HG02973 (cell line): Measurements from ENCODE around the gene ATP6V1A.
A peak's percentile ranks its signal among the peaks of the same experiment; 100 is the strongest.
"Not testable (repeated sequence)": the region's sequence is repeated elsewhere in the genome, so short reads cannot be mapped to it uniquely, and the experiment has no call there.

Experiments
- ATAC-seq: cut with Tn5 transposase; IDR thresholded peaks from one replicate; pipeline ENCODE4 v1.9.1; 2021; ENCODE audit warnings: moderate library complexity; ENCODE audit not compliant: unreplicated experiment

The ATP6V1A gene

GRCh38 chr3:113812854-113813253, 66.0 kb downstream of the ATP6V1A start:
- no peak for ATAC-seq

GRCh38 chr3:113819866-113820265, 73.0 kb downstream of the ATP6V1A start:
- no peak for ATAC-seq

- ATAC-seq, result peak; percentile 81
Measured at GRCh38 chr3:113825090-113825489, 78.3 kb downstream of the ATP6V1A start.

GRCh38 chr3:113828600-113828999, 81.8 kb downstream of the ATP6V1A start:
- ATAC-seq, result peak; percentile 29

GRCh38 chr3:113829576-113830354, 82.9 kb downstream of the ATP6V1A start:
- ATAC-seq, result no peak

- no peak for ATAC-seq
Measured at GRCh38 chr3:113831103-113831355, 84.2 kb downstream of the ATP6V1A start.

GRCh38 chr3:113832477-113833164, 85.8 kb downstream of the ATP6V1A start:
- no peak for ATAC-seq

GRCh38 chr3:113834983-113835382, 88.1 kb downstream of the ATP6V1A start:
- no peak for ATAC-seq

- ATAC-seq, result peak; percentile 91
Measured at GRCh38 chr3:113838631-113839209, 91.9 kb downstream of the ATP6V1A start, which contains the start of gene GRAMD1C. Gene GRAMD1C (plus strand): TSS chr3:113838788. CDS start chr3:113838910, 122 bp downstream.

- no peak for ATAC-seq
Measured at GRCh38 chr3:113839551-113839950, 92.7 kb downstream of the ATP6V1A start.

GRCh38 chr3:113844622-113845222, 97.9 kb downstream of the ATP6V1A start:
- no peak for ATAC-seq

- no peak for ATAC-seq
Measured at GRCh38 chr3:113847247-113847646, 100.4 kb downstream of the ATP6V1A start.

GRCh38 chr3:113847664-113848461, 101.0 kb downstream of the ATP6V1A start:
- ATAC-seq, result no peak

- ATAC-seq, result not testable (repeated sequence)
Measured at GRCh38 chr3:113849071-113849470, 102.2 kb downstream of the ATP6V1A start.

- not testable (repeated sequence) for ATAC-seq
Measured at GRCh38 chr3:113849841-113850240, 103.0 kb downstream of the ATP6V1A start.

- not testable (repeated sequence) for ATAC-seq
Measured at GRCh38 chr3:113850391-113850790, 103.6 kb downstream of the ATP6V1A start.

- ATAC-seq, result no peak
Measured at GRCh38 chr3:113852506-113852905, 105.7 kb downstream of the ATP6V1A start.
